ENCODE measurements around the gene OSBPL10.

GRCh38 chr3:31911643-31912042 is 69.4 kb downstream of the OSBPL10 start:
- TF ChIP-seq CTCF (IDR thresholded peaks at IDR 0.05) (no peak), POLR2A (IDR thresholded peaks at IDR 0.05) (no peak)
